Thymus (tissue), 11 donors: Measurements from ENCODE around the gene ANKRD62. TPM values are rescaled to one million over a fixed set of nuclear protein-coding genes. Genes with fewer than 3 reads are reported as not detected.
"Not testable (repeated sequence)": the region's sequence is repeated elsewhere in the genome, so short reads cannot be mapped to it uniquely, and the experiment has no call there.

Source experiments
- DNase-seq, 9 donors: peaks; one replicate each; pipeline ENCODE4 v3.0.0-alpha.2; 2013; ENCODE audit warnings: low spot score in 9 of 9, low read depth in 6 of 9, missing footprints in 1 of 9
- H3K27ac ChIP-seq, 2 donors: one replicate each; pipeline ENCODE4 v1.5.1; 2013; ENCODE audit warnings: control low read depth in 1 of 2, low read depth in 1 of 2, low read length in 1 of 2, mild to moderate bottlenecking in 1 of 2, moderate library complexity in 1 of 2
- H3K27me3 ChIP-seq, 2 donors: one replicate each; pipeline ENCODE4 v1.5.1; 2013; ENCODE audit warnings: low read length in 1 of 2; ENCODE audit not compliant: control insufficient read depth in 2 of 2, insufficient read depth in 1 of 2
- H3K36me3 ChIP-seq, 2 donors: one replicate each; pipeline ENCODE4 v1.5.1; 2013; ENCODE audit warnings: low read length in 1 of 2, mild to moderate bottlenecking in 1 of 2, moderate library complexity in 1 of 2; ENCODE audit not compliant: control insufficient read depth in 2 of 2, insufficient read depth in 2 of 2
- H3K4me1 ChIP-seq, 2 donors: one replicate each; pipeline ENCODE4 v1.5.1; 2013; ENCODE audit warnings: low read length in 2 of 2; ENCODE audit not compliant: control insufficient read depth in 2 of 2, insufficient read depth in 2 of 2
- H3K4me3 ChIP-seq, 2 donors: one replicate each; pipeline ENCODE4 v1.5.1; 2013; ENCODE audit warnings: low read length in 2 of 2, control low read depth in 1 of 2, mild to moderate bottlenecking in 1 of 2
- H3K9me3 ChIP-seq, 2 donors: one replicate each; pipeline ENCODE4 v1.5.1; 2013; ENCODE audit warnings: low read length in 1 of 2, mild to moderate bottlenecking in 1 of 2; ENCODE audit not compliant: control insufficient read depth in 2 of 2, insufficient read depth in 1 of 2
- WGBS: extraction: QIAGEN DNeasy Blood & Tissue Kit; methylation state at CpG from one replicate; pipeline ENCODE4 v1.1.7; 2013; 5-methylcytosine and 5-hydroxymethylcytosine counted together
- polyA plus RNA-seq: library from polyadenylated mRNA; stranded (reverse); fragments of 200-250 nt; gene quantifications from one replicate; pipeline ENCODE4 v1.2.3, GENCODE V29; 2013
- total RNA-seq: library from RNA; stranded (reverse); fragments of 120-200 nt; gene quantifications from one replicate; pipeline ENCODE4 v1.2.4, GENCODE V29; 2013
- donor health status: healthy.

The ANKRD62 gene
- total and polyA plus RNA-seq, 2 donors = not detected

GRCh38 chr18:12076424-12077140 lies 17.1 kb upstream of the ANKRD62 start:
- WGBS = 36% methylated on average over 59 of the region's 59 CpGs
- no peak overlapping the region for H3K27ac ChIP-seq
- peaks cover 3 to 17% of the 10 kb centered on the region in 2 donors for H3K27me3 ChIP-seq
- H3K4me1 ChIP-seq = no peaks in the 10 kb centered on the region
- no peaks in the 10 kb centered on the region for H3K36me3 ChIP-seq
- H3K9me3 ChIP-seq = no peaks in the 10 kb centered on the region
- H3K4me3 ChIP-seq = no peak overlapping the region
- no peak for DNase-seq

GRCh38 chr18:12077994-12078393 lies 15.6 kb upstream of the ANKRD62 start:
- WGBS = 47% methylated on average over 2 of the region's 4 CpGs
- not testable (repeated sequence) for DNase-seq, H3K4me1 ChIP-seq, H3K36me3 ChIP-seq, H3K9me3 ChIP-seq, H3K4me3 ChIP-seq, H3K27ac ChIP-seq
- H3K27me3 ChIP-seq = peaks cover 3 to 17% of the 10 kb centered on the region in 2 donors

- H3K36me3 ChIP-seq = no peaks in the 10 kb centered on the region
- WGBS = 94% methylated on average over 6 of the region's 6 CpGs
- no peak for DNase-seq
- H3K27me3 ChIP-seq = peaks cover 3 to 16% of the 10 kb centered on the region in 2 donors
- H3K4me1 ChIP-seq = no peaks in the 10 kb centered on the region
- H3K9me3 ChIP-seq = no peaks in the 10 kb centered on the region
- no peak overlapping the region for H3K27ac ChIP-seq
- no peak overlapping the region for H3K4me3 ChIP-seq
These were observed 14.0 kb upstream of the ANKRD62 start for GRCh38 chr18:12079491-12080237.

GRCh38 chr18:12085136-12085535 lies 8.5 kb upstream of the ANKRD62 start:
- H3K9me3 ChIP-seq = no peaks in the 10 kb centered on the region
- no peak overlapping the region for H3K27ac ChIP-seq
- DNase-seq = no peak
- no peaks in the 10 kb centered on the region for H3K27me3 ChIP-seq
- H3K4me3 ChIP-seq = no peak overlapping the region
- H3K36me3 ChIP-seq = no peaks in the 10 kb centered on the region
- no peaks in the 10 kb centered on the region for H3K4me1 ChIP-seq
- WGBS = 89% methylated on average over 13 of the region's 13 CpGs

GRCh38 chr18:12085786-12086185 lies 7.9 kb upstream of the ANKRD62 start:
- no peak for DNase-seq
- Histone ChIP-seq H3K27me3 (no peaks in the 10 kb centered on the region), H3K4me1 (no peaks in the 10 kb centered on the region), H3K9me3 (no peaks in the 10 kb centered on the region), H3K27ac (no peak overlapping the region), H3K4me3 (no peak overlapping the region), H3K36me3 (no peaks in the 10 kb centered on the region)
- 89% methylated on average over 4 of the region's 4 CpGs for WGBS

GRCh38 chr18:12086249-12086648 lies 7.4 kb upstream of the ANKRD62 start:
- Histone ChIP-seq H3K27ac (no peak overlapping the region), H3K9me3 (no peaks in the 10 kb centered on the region), H3K4me1 (no peaks in the 10 kb centered on the region), H3K4me3 (no peak overlapping the region), H3K36me3 (no peaks in the 10 kb centered on the region), H3K27me3 (no peaks in the 10 kb centered on the region)
- WGBS = 87% methylated on average over 5 of the region's 5 CpGs
- no peak for DNase-seq

- H3K4me1 ChIP-seq = no peaks in the 10 kb centered on the region
- H3K27ac ChIP-seq = no peak overlapping the region
- H3K27me3 ChIP-seq = no peaks in the 10 kb centered on the region
- H3K4me3 ChIP-seq = no peak overlapping the region
- H3K9me3 ChIP-seq = no peaks in the 10 kb centered on the region
- WGBS = 91% methylated on average over 18 of the region's 18 CpGs
- DNase-seq = no peak
- no peaks in the 10 kb centered on the region for H3K36me3 ChIP-seq
These were observed 6.8 kb upstream of the ANKRD62 start for GRCh38 chr18:12086677-12087470.

- H3K27me3 ChIP-seq = no peaks in the 10 kb centered on the region
- WGBS = 90% methylated on average over 3 of the region's 3 CpGs
- H3K9me3 ChIP-seq = no peaks in the 10 kb centered on the region
- no peak overlapping the region for H3K4me3 ChIP-seq
- H3K4me1 ChIP-seq = no peaks in the 10 kb centered on the region
- H3K36me3 ChIP-seq = no peaks in the 10 kb centered on the region
- no peak overlapping the region for H3K27ac ChIP-seq
- DNase-seq = no peak
These were observed 6.1 kb upstream of the ANKRD62 start for GRCh38 chr18:12087471-12088025.

GRCh38 chr18:12088096-12088495 lies 5.5 kb upstream of the ANKRD62 start:
- H3K9me3 ChIP-seq = peaks cover 0 to 2% of the 10 kb centered on the region in 2 donors
- no peaks in the 10 kb centered on the region for H3K36me3 ChIP-seq
- 95% methylated on average over 4 of the region's 4 CpGs for WGBS
- no peaks in the 10 kb centered on the region for H3K27me3 ChIP-seq
- H3K27ac ChIP-seq = no peak overlapping the region
- H3K4me3 ChIP-seq = no peak overlapping the region
- no peaks in the 10 kb centered on the region for H3K4me1 ChIP-seq
- no peak for DNase-seq
